Measurements from ENCODE around the gene TAF11L2. TPM values are rescaled to one million over a fixed set of nuclear protein-coding genes. Genes with fewer than 3 reads are reported as not detected.
"Not testable (repeated sequence)": the region's sequence is repeated elsewhere in the genome, so short reads cannot be mapped to it uniquely, and the experiment has no call there.

TAF11L2 gene
- not detected for total RNA-seq

DNA sequence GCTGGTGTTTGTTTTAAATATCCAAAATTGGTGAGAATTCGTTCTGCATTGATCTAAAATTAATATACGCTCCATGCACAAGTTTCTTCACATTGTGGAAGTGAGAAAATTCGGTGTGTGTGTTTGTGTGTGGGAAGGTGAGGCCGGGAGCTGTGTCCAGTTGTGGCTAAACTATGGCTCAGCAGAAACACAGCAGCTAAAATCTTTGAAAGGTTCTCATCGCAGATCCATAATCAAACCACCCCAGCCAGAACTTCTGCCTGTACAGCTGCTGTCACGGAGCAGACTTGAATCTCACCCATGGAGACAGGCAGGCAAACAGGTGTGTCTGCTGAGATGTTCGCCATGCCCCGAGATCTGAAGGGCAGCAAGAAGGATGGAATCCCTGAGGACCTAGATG is at the start of gene TAF11L2:
Gene TAF11L2 (plus strand): TSS at position 301 of the 400 bp plus-strand sequence.
- not testable (repeated sequence) for H3K27me3 ChIP-seq (ENCODE audit: insufficient read depth, low read length); H3K4me1 ChIP-seq (ENCODE audit: insufficient read depth, low read length); H3K9me3 ChIP-seq (ENCODE audit: low read depth, low read length); H3K4me3 ChIP-seq (ENCODE audit: low read length)

DNA sequence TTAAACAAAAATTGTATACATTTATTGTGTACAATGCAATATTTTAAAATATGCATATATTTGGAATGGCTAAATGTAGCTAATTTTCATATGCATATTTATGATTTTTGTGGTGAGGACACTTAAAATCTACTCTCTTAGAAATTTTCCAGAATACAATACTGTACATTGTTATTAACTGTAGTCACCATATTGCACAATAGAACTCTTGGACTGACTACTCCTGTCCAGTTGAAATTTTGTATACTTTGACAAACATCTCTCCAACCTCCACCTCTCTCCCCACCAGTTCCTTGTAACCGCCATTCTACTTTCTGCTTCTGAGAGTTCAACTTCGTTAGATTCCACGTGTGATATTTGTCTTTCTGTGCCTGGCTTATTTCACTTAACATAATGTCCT is 49.2 kb upstream of the TAF11L2 start:
- H3K9me3 ChIP-seq (ENCODE audit: low read depth, low read length) = no peaks in the 10 kb centered on the region
- H3K4me3 ChIP-seq (ENCODE audit: low read length) = no peak overlapping the region
- peaks cover 10% of the 10 kb centered on the region for H3K4me1 ChIP-seq (ENCODE audit: insufficient read depth, low read length)
- no peaks in the 10 kb centered on the region for H3K27me3 ChIP-seq (ENCODE audit: insufficient read depth, low read length)

DNA sequence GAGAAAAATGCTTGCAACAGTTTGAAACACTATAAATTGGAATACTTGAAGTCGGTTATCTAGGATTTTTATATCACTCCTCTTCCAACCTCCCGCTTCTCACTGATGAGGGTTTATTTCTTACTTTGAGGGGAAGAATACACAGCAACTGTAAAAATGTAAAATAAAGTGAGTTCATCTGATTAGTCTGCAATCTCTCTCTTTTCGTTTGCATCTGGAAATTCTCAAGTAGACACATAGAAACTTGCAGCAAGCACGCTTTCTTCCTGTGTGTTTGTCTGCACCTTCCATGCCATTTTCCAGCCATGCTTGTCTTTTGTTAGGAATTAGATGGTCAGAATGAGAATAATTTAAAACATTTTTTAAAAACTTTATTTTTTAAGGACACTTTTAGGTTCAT is 45.1 kb upstream of the TAF11L2 start:
- H3K9me3 ChIP-seq (ENCODE audit: low read depth, low read length) = no peaks in the 10 kb centered on the region
- H3K27me3 ChIP-seq (ENCODE audit: insufficient read depth, low read length) = no peaks in the 10 kb centered on the region
- H3K4me1 ChIP-seq (ENCODE audit: insufficient read depth, low read length) = peaks cover 6% of the 10 kb centered on the region
- no peak overlapping the region for H3K4me3 ChIP-seq (ENCODE audit: low read length)

DNA sequence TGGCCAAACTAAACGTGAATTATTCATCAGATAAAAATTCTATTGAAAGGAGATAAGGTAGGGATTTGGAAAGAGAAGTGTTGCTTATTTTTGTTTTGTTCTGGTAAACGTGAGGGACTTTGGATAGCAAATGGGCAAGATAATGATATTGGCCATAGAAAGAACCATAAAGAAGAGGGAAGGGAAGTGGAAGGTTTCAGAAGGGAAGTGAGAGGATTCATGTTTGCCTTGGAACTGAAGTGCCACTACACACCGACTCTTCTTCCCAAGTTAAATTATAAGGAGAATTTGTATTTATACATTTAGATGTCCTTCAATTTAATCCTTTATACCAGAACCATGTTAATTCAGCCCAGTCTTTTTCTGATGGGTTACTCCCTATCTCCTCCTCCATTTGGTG is 42.1 kb upstream of the TAF11L2 start:
- H3K4me1 ChIP-seq (ENCODE audit: insufficient read depth, low read length) = peaks cover 6% of the 10 kb centered on the region
- H3K4me3 ChIP-seq (ENCODE audit: low read length) = no peak overlapping the region
- H3K27me3 ChIP-seq (ENCODE audit: insufficient read depth, low read length) = no peaks in the 10 kb centered on the region
- H3K9me3 ChIP-seq (ENCODE audit: low read depth, low read length) = no peaks in the 10 kb centered on the region

DNA sequence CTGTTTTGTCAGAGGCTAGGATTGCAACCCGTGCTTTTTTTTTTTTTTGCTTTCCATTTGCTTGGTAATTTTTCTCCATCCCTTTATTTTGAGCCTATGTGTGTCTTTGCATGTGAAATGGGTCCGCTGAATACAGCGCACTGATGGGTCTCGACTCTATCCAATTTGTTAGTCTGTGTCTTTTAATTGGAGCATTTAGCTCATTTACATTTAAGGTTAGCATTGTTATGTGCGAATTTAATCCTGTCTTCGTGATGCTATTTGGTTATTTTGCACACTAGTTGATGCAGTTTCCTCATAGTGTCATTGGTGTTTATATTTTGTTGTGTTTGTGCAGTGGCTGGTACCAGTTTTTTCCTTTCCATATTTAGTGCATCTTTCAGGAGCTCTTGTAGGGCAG is 36.2 kb upstream of the TAF11L2 start:
- H3K9me3 ChIP-seq (ENCODE audit: low read depth, low read length) = no peaks in the 10 kb centered on the region
- no peaks in the 10 kb centered on the region for H3K27me3 ChIP-seq (ENCODE audit: insufficient read depth, low read length)
- no peaks in the 10 kb centered on the region for H3K4me1 ChIP-seq (ENCODE audit: insufficient read depth, low read length)
- no peak overlapping the region for H3K4me3 ChIP-seq (ENCODE audit: low read length)

DNA sequence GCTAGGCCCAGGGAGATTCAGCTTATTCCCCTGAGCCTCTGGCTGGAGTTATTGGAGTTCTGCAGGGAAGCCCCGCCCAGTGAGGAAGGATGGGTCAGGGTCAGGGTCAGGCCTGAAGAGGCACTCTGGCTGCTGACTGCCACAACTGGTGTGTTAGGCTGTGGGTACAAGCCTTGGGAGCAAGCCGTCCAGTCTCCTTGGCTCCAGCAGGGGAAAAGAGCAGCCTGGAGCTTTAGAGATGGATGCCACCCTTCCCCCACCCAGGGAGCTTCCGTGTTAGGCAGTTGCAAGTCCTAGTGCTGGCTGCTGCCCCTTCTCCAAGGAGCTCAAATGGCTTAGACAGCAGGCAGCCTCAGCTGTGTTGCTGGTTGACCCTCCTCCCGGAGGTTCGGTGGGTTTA is 34.4 kb upstream of the TAF11L2 start:
- Histone ChIP-seq H3K4me3 (ENCODE audit: low read length) (no peak overlapping the region), H3K4me1 (ENCODE audit: insufficient read depth, low read length) (no peaks in the 10 kb centered on the region), H3K9me3 (ENCODE audit: low read depth, low read length) (no peaks in the 10 kb centered on the region), H3K27me3 (ENCODE audit: insufficient read depth, low read length) (no peaks in the 10 kb centered on the region)

DNA sequence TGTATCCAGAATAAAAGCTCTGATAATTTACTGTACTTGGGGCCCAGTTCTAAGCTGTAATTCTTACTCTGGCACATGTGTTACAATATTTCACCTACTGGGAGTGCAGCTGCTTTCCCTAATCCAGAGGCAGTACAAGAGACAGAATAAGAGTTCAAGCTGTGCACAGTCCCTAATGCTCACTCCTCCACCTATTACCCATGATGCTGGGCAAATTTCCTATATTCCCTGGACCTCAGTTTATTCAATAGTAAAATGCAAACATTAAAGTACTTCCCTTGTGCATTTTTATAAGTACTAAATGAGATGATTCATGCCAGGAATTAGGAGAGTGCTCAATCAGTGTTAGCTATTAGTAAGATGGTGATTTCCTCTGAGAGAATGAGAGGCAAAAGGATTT is 28.0 kb upstream of the TAF11L2 start:
- Histone ChIP-seq H3K27me3 (ENCODE audit: insufficient read depth, low read length) (no peaks in the 10 kb centered on the region), H3K4me3 (ENCODE audit: low read length) (no peak overlapping the region), H3K9me3 (ENCODE audit: low read depth, low read length) (no peaks in the 10 kb centered on the region), H3K4me1 (ENCODE audit: insufficient read depth, low read length) (no peaks in the 10 kb centered on the region)

DNA sequence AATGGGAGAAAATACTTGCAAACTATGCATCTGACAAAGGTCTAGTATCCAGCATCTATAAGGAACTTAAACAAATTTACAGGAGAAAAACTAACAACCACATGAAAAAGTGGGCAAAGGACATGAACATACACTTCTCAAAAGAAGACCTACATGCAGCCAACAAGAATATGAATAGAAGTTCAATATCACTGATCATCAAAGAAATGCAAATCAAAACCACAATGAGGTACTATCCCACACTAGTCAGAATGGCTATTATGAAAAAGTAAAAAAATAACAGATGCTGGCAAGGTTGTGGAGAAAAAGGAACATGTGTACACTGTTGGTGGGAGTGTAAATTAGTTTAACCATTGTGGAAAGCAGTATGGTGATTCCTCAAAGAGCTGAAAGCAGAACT is 23.0 kb upstream of the TAF11L2 start:
- not testable (repeated sequence) for H3K9me3 ChIP-seq (ENCODE audit: low read depth, low read length)

DNA sequence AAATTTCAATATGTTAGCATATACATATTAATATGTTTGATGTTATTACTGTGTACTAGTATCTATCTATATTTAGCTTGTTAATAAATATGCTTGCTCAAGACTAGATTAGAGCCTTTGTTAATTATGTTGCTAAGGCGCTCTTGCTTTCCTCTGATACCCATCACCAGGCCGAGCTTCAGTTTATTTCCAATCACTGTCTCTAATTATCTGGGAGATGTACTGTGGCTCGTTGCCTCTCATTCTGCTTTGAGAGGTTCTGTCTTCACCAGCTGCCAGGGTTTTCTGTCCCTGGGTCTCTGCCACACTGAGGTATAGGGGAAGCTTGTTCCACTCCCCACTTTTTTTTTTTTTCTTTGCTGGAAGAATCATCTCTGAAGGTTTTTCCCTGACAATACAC is 21.0 kb upstream of the TAF11L2 start:
- no peaks in the 10 kb centered on the region for H3K27me3 ChIP-seq (ENCODE audit: insufficient read depth, low read length)
- H3K9me3 ChIP-seq (ENCODE audit: low read depth, low read length) = no peaks in the 10 kb centered on the region
- no peak overlapping the region for H3K4me3 ChIP-seq (ENCODE audit: low read length)
- H3K4me1 ChIP-seq (ENCODE audit: insufficient read depth, low read length) = no peaks in the 10 kb centered on the region

More for the DNA sequence above, 23.0 kb upstream of the TAF11L2 start:
- not testable (repeated sequence) for H3K27me3 ChIP-seq (ENCODE audit: insufficient read depth, low read length); H3K4me1 ChIP-seq (ENCODE audit: insufficient read depth, low read length); H3K4me3 ChIP-seq (ENCODE audit: low read length)

DNA sequence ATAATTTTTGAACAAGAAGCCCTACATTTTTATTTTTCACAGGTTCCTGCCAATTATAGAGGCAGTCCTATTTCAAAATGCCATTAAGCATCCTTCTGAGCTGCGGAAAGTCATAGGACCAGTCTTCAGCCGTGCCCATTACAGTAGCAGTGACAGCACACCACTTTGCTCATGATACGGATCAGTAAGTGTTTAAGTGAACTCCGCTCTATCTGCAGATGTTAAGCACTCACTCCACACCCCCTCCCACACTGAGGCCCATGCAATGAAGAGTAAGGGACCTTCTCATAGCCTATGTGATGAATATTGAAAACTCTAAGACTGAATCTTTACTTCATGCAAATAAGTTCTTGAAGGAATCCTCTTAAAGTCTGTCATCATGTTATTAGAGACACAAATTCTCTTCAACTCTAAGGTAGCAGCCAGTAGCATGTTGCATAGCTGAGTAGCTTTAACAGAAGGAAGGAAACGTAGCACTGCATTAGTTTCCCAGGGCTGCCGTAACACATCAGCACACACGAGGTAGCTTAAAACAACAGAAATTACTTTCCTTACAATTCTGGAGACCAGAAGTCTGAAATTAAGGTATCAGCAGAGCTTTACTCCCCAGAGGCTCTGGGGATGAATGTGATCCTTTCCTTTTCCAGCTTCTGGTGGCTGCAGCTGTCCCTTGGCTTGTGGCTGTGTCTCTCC is 20.3 kb upstream of the TAF11L2 start:
- Histone ChIP-seq H3K4me3 (ENCODE audit: low read length) (no peak overlapping the region), H3K9me3 (ENCODE audit: low read depth, low read length) (no peaks in the 10 kb centered on the region), H3K4me1 (ENCODE audit: insufficient read depth, low read length) (no peaks in the 10 kb centered on the region), H3K27me3 (ENCODE audit: insufficient read depth, low read length) (no peaks in the 10 kb centered on the region)

DNA sequence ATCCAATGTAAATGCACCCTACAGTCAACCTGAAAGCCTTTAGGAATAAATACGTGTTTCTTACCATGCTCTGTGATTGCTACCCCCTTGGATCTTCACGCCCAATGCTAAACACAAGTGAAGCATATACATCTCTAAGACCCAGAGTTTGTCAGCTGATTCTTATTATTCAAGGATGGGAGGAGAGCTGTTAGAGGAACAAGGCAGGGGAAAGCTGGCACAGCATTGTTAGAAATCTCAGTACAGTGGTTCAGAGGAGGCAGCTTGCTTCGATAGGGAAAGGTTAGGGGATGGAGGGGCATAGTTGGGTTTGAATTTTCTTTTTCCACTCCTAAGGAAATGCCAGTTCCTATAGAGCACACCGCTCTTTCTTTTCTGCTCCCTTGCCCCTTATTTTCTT is 16.7 kb upstream of the TAF11L2 start:
- H3K9me3 ChIP-seq (ENCODE audit: low read depth, low read length) = no peaks in the 10 kb centered on the region
- no peaks in the 10 kb centered on the region for H3K4me1 ChIP-seq (ENCODE audit: insufficient read depth, low read length)
- H3K27me3 ChIP-seq (ENCODE audit: insufficient read depth, low read length) = no peaks in the 10 kb centered on the region
- no peak overlapping the region for H3K4me3 ChIP-seq (ENCODE audit: low read length)

DNA sequence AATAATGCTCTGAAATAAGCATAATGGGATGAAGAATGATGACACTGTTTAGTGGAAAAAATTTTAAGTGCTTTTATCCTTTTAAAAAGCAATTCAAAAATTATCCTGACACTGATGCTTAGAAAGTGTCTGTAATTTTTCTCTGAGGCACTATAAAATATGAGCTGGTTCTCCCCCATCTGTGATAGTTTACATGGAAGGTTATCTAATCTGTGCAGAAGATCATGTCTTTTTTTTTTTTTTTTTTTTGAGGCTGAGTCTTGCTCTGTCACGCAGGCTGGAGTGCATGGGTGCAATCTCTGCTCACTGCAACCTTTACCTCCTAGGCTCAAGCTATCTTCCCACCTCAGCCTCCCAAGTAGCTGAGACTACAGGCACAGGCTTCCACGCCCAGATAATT is 15.2 kb upstream of the TAF11L2 start:
- Histone ChIP-seq H3K4me3 (ENCODE audit: low read length) (no peak overlapping the region), H3K4me1 (ENCODE audit: insufficient read depth, low read length) (no peaks in the 10 kb centered on the region), H3K9me3 (ENCODE audit: low read depth, low read length) (no peaks in the 10 kb centered on the region), H3K27me3 (ENCODE audit: insufficient read depth, low read length) (no peaks in the 10 kb centered on the region)

DNA sequence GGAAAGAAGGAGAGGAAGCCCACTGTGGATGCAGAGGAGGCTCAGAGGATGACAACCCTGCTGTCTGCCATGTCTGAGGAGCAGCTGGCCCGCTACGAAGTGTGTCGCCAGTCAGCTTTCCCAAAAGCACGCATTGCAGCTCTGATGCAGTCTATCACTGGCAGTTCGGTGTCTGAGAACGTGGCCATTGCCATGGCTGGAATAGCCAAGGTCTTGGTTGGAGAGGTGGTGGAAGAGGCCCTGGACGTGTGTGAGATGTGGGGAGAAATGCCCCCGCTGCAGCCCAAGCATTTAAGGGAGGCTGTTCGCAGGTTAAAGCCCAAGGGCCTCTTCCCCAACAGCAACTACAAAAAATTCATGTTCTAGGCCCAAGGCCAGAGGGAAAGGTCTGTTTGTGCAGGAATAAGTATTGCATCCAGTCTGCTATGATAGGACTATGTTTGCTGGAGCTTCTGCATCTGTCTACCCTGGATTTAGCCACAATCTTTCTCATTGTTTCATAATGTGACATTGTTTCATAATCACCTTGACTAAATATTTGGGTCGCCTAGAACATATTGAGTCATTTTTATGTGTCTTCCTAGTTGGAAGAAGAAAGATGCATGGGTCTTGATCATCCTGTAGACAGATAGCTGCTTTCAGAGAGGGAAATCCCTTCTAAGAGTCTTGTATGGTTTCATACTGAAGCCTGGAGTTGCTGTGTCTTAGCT is 11.4 kb upstream of the TAF11L2 start:
- H3K4me3 ChIP-seq (ENCODE audit: low read length); H3K27me3 ChIP-seq (ENCODE audit: insufficient read depth, low read length); H3K4me1 ChIP-seq (ENCODE audit: insufficient read depth, low read length); H3K9me3 ChIP-seq (ENCODE audit: low read depth, low read length): not testable (repeated sequence)

DNA sequence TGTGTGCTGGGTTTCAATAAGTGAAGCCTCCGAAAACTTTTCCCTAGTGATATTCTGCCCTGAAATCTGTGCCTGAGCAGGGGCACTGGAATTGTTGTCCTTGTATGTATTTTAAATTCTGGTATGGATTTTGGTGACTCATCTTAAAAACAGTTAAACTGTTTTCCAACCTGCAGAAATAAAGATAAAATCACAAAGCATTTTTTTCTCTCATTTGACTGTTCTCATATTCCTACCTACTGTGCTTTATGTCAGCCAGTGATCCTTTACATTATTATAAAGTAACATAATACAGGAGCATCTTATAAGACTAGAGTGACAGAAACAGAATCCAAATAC is 10.9 kb upstream of the TAF11L2 start:
- no peaks in the 10 kb centered on the region for H3K27me3 ChIP-seq (ENCODE audit: insufficient read depth, low read length)
- H3K4me3 ChIP-seq (ENCODE audit: low read length) = no peak overlapping the region
- no peaks in the 10 kb centered on the region for H3K4me1 ChIP-seq (ENCODE audit: insufficient read depth, low read length)
- no peaks in the 10 kb centered on the region for H3K9me3 ChIP-seq (ENCODE audit: low read depth, low read length)

DNA sequence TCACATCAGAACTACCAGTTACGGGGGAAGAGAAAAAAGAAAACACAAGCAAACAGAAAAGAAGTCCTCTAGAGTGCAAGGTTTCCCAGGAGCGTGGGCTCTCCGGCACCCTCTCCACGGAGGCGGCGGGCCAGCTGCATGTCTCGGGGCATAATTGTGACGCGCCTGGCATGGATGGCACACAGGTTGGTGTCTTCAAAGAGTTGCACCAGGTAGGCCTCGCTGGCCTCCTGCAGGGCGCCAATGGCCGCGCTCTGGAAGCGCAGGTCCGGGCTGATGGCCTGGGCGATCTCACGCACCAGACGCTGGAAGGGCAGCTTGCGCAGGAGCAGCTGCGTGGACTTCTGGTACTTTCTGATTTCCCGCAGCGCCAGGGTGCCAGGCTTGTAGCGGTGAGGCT is 6.8 kb upstream of the TAF11L2 start:
- H3K9me3 ChIP-seq (ENCODE audit: low read depth, low read length); H3K4me1 ChIP-seq (ENCODE audit: insufficient read depth, low read length); H3K27me3 ChIP-seq (ENCODE audit: insufficient read depth, low read length); H3K4me3 ChIP-seq (ENCODE audit: low read length): not testable (repeated sequence)

DNA sequence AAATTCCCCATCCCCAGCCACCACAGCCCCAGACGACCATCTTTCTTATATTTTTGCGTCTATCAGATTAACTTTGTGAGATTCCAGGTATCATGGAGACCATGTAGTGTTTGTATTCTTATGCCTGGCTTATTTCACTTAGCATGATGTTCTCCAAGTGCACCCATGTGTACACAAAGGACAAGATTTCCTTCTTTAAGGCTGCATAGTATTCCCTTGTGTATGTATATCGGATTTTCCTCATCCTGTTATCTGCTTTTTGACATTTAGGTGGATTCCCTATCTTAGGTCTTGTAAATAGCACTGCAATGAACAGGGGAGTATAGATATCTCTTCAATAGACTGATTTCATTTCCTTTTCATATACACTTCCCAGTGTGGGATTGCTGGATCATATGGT is 5.3 kb upstream of the TAF11L2 start:
- Histone ChIP-seq H3K9me3 (ENCODE audit: low read depth, low read length) (peaks cover 4% of the 10 kb centered on the region), H3K4me1 (ENCODE audit: insufficient read depth, low read length) (no peaks in the 10 kb centered on the region), H3K27me3 (ENCODE audit: insufficient read depth, low read length) (no peaks in the 10 kb centered on the region), H3K4me3 (ENCODE audit: low read length) (no peak overlapping the region)

Data from mononuclear cell (primary cell).